ENCODE data around the gene B4GALT2.

DNA sequence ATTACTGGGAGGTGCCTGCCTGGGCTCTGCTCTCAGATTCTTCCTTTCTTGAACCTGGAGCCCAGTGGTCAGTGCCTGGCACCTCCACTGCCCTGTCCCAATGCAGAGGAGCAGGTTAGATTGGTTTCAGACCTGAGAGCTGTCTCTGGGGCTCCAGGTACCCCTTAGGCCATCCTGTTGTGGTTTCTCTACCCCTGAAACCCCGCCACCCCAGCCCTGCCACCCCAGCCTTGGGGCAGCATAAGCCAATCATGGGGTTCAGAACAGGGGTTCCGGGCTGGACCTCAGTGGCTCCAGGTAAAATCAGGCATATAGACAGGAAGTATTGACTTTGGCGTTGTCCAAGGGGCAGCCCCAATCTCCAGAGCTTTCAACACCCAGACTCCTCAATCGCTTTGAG is 55.4 kb downstream of the B4GALT2 start:
- TF ChIP-seq ZNF622 (IDR thresholded peaks at IDR 0.05) (no peak), BACH1 (IDR thresholded peaks at IDR 0.05; ENCODE audit: borderline replicate concordance) (no peak), EZH2 (IDR thresholded peaks at IDR 0.05; ENCODE audit: borderline replicate concordance, control insufficient read depth, low read depth, low read length) (no peak)
- TF ChIP-seq, protein P1, sequence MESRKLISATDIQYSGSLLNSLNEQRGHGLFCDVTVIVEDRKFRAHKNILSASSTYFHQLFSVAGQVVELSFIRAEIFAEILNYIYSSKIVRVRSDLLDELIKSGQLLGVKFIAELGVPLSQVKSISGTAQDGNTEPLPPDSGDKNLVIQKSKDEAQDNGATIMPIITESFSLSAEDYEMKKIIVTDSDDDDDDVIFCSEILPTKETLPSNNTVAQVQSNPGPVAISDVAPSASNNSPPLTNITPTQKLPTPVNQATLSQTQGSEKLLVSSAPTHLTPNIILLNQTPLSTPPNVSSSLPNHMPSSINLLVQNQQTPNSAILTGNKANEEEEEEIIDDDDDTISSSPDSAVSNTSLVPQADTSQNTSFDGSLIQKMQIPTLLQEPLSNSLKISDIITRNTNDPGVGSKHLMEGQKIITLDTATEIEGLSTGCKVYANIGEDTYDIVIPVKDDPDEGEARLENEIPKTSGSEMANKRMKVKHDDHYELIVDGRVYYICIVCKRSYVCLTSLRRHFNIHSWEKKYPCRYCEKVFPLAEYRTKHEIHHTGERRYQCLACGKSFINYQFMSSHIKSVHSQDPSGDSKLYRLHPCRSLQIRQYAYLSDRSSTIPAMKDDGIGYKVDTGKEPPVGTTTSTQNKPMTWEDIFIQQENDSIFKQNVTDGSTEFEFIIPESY (IDR thresholded peaks at IDR 0.05): no peak

Measured in GM12878 (cell line).